GM19193 (cell line): ENCODE data around the gene SGCA.

Experiments used
- POLR2A ChIP-seq: IDR thresholded peaks from 4 replicates; pipeline ENCODE4 v1.6.1; 2011; ENCODE audit not compliant: insufficient read depth, insufficient read length; ENCODE audit errors: extremely low read depth

Gene SGCA

GRCh38 chr17:50207792-50208567, 42.2 kb downstream of the SGCA start:
- TF ChIP-seq POLR2A = no peak

GRCh38 chr17:50208611-50209061, 42.8 kb downstream of the SGCA start:
- TF ChIP-seq POLR2A = no peak

DNA sequence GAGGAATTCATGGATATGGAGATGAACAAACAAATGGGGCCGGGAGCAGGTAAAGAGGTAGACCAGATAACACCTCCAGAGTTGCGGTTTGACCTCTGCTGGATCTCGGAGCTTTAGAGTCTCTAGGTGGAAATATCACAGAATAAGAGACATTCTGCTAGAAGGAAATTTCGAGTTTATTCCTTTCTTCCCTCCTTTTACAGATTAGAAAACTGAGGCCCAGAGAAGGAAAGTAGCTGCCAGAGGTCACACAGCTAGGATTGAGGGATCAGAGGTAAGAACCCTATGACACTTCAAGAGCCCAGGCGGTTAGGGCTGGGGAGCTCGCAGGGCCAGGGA, 43.3 kb downstream of the SGCA start:
- no peak for TF ChIP-seq POLR2A

DNA sequence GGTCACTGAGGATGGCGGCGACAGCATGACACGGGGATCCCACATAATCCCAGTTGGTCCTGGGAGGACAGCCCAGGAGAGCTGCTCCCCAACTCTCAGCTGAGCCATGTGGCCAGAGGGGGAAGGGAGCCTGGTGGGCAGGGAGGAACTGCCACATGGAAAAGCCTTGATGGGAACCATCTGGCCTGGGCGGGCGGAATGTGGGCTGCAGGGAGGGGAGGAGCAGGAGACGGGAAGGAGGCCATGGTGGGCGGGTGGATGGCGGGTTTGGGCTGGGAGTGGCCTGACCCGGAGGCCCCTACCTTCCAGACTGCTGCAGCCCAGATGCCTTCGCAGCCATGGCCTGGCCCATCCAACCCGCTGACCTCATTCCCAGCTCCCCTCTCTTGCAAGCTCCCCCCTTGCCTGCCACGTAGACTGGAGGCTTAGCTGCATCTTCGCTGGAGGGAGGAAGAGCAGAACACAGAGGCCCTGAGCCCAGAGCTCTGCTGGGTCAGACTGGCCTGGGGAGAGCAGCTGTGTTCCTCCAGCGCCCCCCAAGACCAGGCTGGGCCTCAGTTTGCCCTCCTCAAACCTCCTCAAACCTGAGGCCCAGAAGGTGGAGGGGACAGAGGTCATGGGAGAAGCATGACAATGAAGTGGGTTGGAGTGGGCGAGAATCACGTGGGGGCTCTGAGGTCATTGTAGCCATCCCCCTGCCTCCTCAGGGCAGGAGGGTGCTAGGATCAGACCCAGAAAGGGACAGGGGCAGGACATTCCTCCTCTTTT, 43.9 kb downstream of the SGCA start:
- TF ChIP-seq POLR2A = no peak

DNA sequence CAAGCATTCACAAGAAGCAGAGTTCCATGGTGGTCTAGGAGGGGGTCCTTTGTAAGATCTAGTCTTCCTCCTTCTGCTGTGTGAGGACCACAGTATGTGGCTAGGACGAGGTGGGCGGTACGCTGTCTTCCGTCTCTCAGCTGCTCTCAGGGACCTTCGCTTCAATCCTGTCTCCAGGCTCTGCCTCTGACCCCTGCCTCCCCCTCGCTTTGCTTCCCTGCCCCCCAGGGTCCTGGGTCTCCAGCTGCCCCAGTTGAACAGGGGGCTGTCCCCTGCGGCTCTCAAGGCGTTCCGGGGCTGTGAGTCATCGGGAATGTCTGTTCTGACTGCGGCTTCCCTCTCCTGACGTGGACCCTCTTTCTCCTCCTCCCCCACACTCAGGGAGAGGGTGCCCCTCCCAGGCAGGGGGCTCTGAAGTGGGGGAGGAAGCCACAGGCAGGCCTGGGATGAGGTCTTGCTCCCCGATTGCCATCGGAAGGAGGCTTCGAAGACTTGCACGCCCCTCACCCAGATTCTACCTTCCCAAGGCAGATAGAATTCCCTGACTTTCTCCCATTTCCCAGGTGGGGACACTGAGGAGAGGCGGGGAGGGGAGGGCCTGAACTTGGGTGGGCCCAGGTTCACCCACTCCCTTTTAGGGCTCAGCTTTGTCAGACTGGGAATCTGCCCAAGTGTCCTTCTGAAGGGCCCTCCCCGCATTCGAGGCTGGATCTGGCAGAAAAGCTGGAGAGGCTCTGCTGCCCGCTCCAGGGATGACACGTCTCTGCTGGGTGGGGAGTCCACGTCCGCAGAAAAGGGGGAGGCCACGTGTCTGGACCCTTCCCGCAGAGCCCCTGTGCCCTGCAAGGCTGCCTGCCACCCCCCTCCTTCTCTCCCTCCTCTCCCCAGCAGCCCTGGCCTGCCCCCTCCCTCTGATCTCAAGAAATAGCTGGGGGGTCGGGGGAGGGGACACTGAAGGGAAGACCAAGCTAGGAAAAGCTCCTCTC, 44.7 kb downstream of the SGCA start:
- no peak for TF ChIP-seq POLR2A

- no peak for TF ChIP-seq POLR2A
Observed at GRCh38 chr17:50211249-50212120, 45.7 kb downstream of the SGCA start.

GRCh38 chr17:50212121-50212843, 46.5 kb downstream of the SGCA start:
- no peak for TF ChIP-seq POLR2A

DNA sequence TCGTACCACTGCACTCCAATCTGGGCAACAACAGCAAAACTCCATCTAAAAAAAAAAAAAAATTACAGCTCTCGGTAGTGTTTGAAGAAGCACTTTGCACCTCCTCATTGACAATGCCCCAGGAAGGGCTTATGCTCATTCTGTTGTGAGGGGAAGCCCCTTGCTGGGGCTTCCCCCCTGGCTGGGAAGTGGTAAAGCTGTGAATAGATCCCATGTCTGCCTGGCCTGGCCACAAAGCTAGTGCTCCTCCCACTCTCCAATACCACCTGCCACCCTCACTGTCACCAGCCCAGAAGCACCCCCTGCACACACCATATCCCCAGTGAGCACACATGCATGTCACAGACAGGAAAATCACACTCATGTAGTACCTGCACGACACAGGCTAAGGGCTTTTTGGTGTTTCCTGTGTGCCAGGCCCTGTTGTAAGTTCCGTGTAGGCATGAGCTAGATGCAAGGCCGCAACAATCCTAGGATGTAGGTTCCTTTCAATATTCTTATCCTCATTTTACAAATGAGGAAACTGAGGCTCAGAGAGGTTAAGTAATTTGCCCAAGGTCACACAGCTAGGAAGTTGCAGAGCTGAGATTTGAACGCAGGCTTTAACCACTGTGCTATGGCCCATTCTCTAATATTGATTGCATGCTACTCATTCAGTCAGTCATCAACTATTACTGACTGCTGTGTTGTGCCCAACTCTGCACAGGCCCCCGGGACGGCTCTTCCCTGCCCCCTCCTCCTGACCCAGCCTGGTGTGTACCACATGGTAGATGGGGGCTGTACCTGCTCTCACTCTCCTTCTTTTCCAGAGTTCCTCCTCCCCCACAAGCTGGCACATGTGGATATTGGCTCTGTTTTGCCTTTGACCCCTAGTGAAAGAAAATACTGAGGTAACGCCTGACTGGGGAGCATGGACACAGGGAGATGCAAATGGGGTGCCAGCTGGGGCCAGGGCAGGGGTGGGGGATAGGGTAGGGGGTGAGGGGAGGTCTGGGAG, 47.5 kb downstream of the SGCA start:
- TF ChIP-seq POLR2A = no peak

DNA sequence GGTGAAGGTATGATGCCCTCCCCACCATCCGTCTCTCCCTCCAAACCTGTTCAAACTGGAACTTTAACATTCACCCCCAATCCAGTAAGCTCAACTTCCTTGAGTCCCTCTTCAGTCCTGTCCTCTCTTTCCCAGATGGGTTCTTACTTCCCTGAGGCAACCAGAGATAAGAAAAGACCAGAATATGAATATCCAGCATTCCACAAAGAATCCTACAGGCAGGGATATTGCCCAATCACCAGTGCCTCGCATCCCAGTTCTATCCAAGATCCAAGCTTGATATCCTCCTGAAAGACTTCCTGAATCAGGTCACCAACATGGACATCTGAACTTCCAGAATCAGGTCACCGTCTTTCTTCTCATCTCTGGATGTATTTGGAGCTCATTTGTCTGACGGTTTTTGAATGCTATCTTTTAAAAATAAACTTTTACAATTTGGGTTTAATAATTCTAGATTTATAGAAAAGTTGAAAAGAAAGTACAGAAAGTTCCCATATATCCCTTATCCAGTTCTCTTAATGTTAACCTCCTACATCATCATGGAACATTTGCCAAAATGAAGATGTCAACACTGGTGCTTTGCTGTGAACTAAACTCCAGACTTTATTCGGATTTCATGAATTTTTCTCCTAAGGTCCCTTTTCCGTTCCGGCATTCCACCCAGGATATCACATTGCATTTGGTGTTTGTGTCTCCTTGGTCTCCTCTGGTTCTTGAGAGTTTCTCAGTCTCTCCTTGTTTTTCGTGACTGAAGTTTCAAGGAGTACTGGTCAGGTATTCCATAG, 49.4 kb downstream of the SGCA start:
- TF ChIP-seq POLR2A = no peak

DNA sequence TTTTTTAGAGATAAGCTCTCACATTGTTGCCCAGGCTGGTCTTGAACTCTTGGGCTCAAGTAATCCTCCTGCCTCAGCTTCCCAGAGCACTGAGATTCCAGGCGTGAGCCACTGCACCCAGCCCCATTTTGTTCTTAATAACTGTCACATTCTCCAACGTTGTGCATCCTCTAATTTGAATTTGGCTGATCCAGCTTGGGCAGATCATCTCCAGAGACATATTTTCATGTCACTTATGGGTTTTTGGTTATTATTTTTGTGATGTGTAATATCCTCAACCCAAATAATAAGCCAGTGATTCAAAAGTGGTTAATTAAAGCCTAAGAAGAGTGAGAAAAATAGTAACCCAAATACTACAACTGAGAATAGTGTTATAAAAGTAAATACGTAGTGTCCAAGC, 51.8 kb downstream of the SGCA start:
- no peak for TF ChIP-seq POLR2A

DNA sequence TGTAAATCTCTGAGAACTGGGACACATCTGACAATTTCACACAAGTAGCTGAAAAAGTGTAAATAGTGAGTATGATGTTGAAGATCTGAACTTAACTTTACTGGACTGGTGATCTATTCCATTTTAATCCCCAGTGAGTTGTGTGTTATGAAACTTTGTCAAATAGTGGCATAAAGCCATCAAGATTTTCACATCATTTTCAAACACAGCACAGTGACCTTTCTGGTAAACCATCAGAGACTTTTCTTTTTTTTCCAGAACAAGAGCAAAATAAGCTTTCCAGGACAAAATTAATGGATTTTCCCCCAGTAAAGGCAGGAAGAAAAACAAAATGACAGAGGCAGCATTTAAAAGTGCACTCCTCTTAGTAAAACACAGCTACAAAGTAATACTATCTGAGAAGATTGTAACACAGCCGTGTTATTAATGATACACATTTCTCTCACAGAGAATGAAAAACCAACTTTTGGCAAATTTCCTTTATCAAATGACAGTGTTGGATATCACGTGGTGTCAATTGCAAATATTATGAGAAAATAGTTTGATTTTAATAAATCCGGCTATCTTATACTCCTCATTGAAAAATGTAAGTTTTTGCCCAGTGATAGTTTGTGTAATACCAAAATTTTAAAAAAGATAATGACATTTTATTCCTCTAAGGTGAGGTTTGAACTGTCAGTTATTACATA, 52.4 kb downstream of the SGCA start:
- TF ChIP-seq POLR2A = no peak
